GM12878 (cell line): Measurements from ENCODE around the gene PNLIPRP2. TPM values are rescaled to one million over a fixed set of nuclear protein-coding genes. Genes with fewer than 3 reads are reported as not detected.

Experiments
- ATF3 ChIP-seq: IDR thresholded peaks from 2 replicates; pipeline ENCODE4 v1.6.1; 2011; ENCODE audit warnings: low read depth, mild to moderate bottlenecking, low read length, moderate library complexity, borderline replicate concordance; ENCODE audit errors: extremely low read depth
- IRF5 ChIP-seq: fragments of 450-650 bp; IDR thresholded peaks from 2 replicates; pipeline ENCODE4 v1.6.1; 2017; ENCODE audit warnings: borderline replicate concordance
- JUND ChIP-seq: IDR thresholded peaks from 2 replicates; pipeline ENCODE4 v1.6.1; 2012; ENCODE audit warnings: low read depth, mild to moderate bottlenecking, low read length, improper control_type of control experiment, moderate library complexity
- KDM1A ChIP-seq: fragments of 200-600 bp; sonication (generic); IDR thresholded peaks from 2 replicates; pipeline ENCODE4 v1.6.1; 2016; ENCODE audit warnings: borderline replicate concordance
- MLLT1 ChIP-seq: fragments of 450-650 bp; IDR thresholded peaks from 2 replicates; pipeline ENCODE4 v1.6.1; 2016; ENCODE audit warnings: mild to moderate bottlenecking
- MXI1 ChIP-seq: fragments of 150-350 bp; IDR thresholded peaks from 2 replicates; pipeline ENCODE4 v1.6.1; 2011; ENCODE audit warnings: low read depth, mild to moderate bottlenecking, inconsistent platforms, low read length, improper control_type of control experiment
- PAX8 ChIP-seq: fragments of 450-650 bp; IDR thresholded peaks from 2 replicates; pipeline ENCODE4 v1.6.1; 2017; ENCODE audit warnings: mild to moderate bottlenecking, moderate library complexity
- RCOR1 ChIP-seq: conservative IDR thresholded peaks from 2 replicates; pipeline ENCODE4 v1.6.1; 2012; ENCODE audit warnings: low read depth, low read length, improper control_type of control experiment
- STAT1 ChIP-seq: fragments of 450-650 bp; conservative IDR thresholded peaks from 2 replicates; pipeline ENCODE4 v1.6.1; 2014; ENCODE audit warnings: antibody characterized with exemption, mild to moderate bottlenecking
- USF2 ChIP-seq: IDR thresholded peaks from 2 replicates; pipeline ENCODE4 v1.6.1; 2011; ENCODE audit warnings: low read depth, low read length, improper control_type of control experiment, borderline replicate concordance
- polyA plus RNA-seq, 11 experiments: library from polyadenylated mRNA; depleted of rRNA in 4 of 11; unstranded in 6 of 11; stranded (reverse) in 5 of 11; fragments of >200 nt; fragmentation: Nextera tagmentation in 4 of 11; fragmentation: Illumina TruSeq in 1 of 11; extraction: Ambion mirVana in 4 of 11; extraction: Trizol in 1 of 11; gene quantifications; 1 replicate in 1 of 11; 2 replicates in 10 of 11; pipeline versions ENCODE4 v1.2.1 to v1.2.3, GENCODE V29; 2011 to 2016; ENCODE audit warnings: inconsistent platforms in 2 of 11, missing spikeins in 2 of 11, low read depth in 1 of 11
- total RNA-seq, 4 experiments: library from RNA; depleted of rRNA in 3 of 4; stranded (reverse); fragments of >200 nt in 3 of 4; fragmentation: Illumina TruSeq in 1 of 4; extraction: Trizol in 1 of 4; gene quantifications; 2 replicates each; pipeline versions ENCODE4 v1.2.1 to v1.2.3, GENCODE V29; 2013 to 2021

Gene PNLIPRP2
- total and polyA plus RNA-seq, 10 of the 15 experiments (the other 5 are each of a cell fraction or from before 2014, with no cell fraction given), result 0.33 TPM; not detected in 9

GRCh38 chr10:116636385-116636784 is 15.6 kb downstream of the PNLIPRP2 start (continued):
- TF ChIP-seq ATF3, result no peak
- TF ChIP-seq MXI1, result no peak
- no peak for TF ChIP-seq KDM1A
- no peak for TF ChIP-seq RCOR1
- no peak for TF ChIP-seq USF2
- no peak for TF ChIP-seq MLLT1
- TF ChIP-seq STAT1, result no peak
- no peak for TF ChIP-seq JUND
- no peak for TF ChIP-seq PAX8
- TF ChIP-seq IRF5, result no peak
